Naive B cell (primary cell): Measurements from ENCODE around the gene GRK2. TPM values are rescaled to one million over a fixed set of nuclear protein-coding genes. Genes with fewer than 3 reads are reported as not detected.

Experiments
- ATAC-seq, 2 donors: fragments of 150-1000 bp; cut with Tn5 transposase; 2 replicates each; pipeline ENCODE4 v1.10.0; 2021; ENCODE audit warnings: low read depth in 2 of 2, mild to moderate bottlenecking in 2 of 2, moderate library complexity in 2 of 2
- DNase-seq: peaks from one replicate; pipeline ENCODE4 v3.0.0; 2022
- H3K27ac Mint-ChIP-seq, 6 donors: one replicate each; pipeline ENCODE4 v1.8.0; 2020 to 2022; ENCODE audit warnings: mild to moderate bottlenecking in 6 of 6, mixed read lengths in 6 of 6, moderate library complexity in 5 of 6, inconsistent platforms in 2 of 6
- H3K27me3 Mint-ChIP-seq, 3 donors: one replicate each; pipeline ENCODE4 v1.8.0; 2021 to 2022; ENCODE audit warnings: mixed read lengths in 3 of 3, mild to moderate bottlenecking in 1 of 3
- H3K36me3 Mint-ChIP-seq, 2 donors: one replicate each; pipeline ENCODE4 v1.8.0; 2020 to 2022; ENCODE audit warnings: mixed read lengths in 2 of 2, inconsistent platforms in 1 of 2, mild to moderate bottlenecking in 1 of 2
- H3K4me1 Mint-ChIP-seq, 3 donors: one replicate each; pipeline ENCODE4 v1.8.0; 2020 to 2022; ENCODE audit warnings: mixed read lengths in 3 of 3, inconsistent platforms in 1 of 3, mild to moderate bottlenecking in 1 of 3, moderate library complexity in 1 of 3
- H3K4me3 Mint-ChIP-seq, 8 donors: one replicate each; pipeline ENCODE4 v1.8.0; 2020 to 2022; ENCODE audit warnings: mild to moderate bottlenecking in 8 of 8, mixed read lengths in 8 of 8, moderate library complexity in 8 of 8, inconsistent platforms in 2 of 8
- H3K9me3 Mint-ChIP-seq, 7 donors: one replicate each; pipeline ENCODE4 v1.8.0; 2020 to 2022; ENCODE audit warnings: mixed read lengths in 7 of 7, mild to moderate bottlenecking in 5 of 7, inconsistent platforms in 2 of 7, moderate library complexity in 1 of 7
- polyA plus RNA-seq, 6 donors: library from polyadenylated mRNA; unstranded; fragments of 300-500 nt; fragmentation: Illumina TruSeq; gene quantifications; one replicate each; pipeline ENCODE4 v1.2.3, GENCODE V29; 2021; ENCODE audit warnings: low read depth in 6 of 6

The GRK2 gene
- polyA plus RNA-seq, 6 donors from 2014 or later, result 17.9 to 63.4 (median 31.7) TPM

GRCh38 chr11:67268962-67269268 lies 2.6 kb downstream of the GRK2 start:
- Mint-ChIP-seq H3K36me3 (peaks cover 5 to 13% of the 10 kb centered on the region in 2 donors), H3K4me1 (peaks cover 59 to 87% (median 75%) of the 10 kb centered on the region in 3 donors), H3K9me3 (no peaks in the 10 kb centered on the region), H3K27me3 (no peaks in the 10 kb centered on the region), H3K27ac (peak overlapping the region in 5 of 6 donors; percentile 44 to 98 (median 96)), H3K4me3 (peak overlapping the region; percentile 95 to 100 (median 97))
- no peak for DNase-seq
- ATAC-seq, result no peak

DNA sequence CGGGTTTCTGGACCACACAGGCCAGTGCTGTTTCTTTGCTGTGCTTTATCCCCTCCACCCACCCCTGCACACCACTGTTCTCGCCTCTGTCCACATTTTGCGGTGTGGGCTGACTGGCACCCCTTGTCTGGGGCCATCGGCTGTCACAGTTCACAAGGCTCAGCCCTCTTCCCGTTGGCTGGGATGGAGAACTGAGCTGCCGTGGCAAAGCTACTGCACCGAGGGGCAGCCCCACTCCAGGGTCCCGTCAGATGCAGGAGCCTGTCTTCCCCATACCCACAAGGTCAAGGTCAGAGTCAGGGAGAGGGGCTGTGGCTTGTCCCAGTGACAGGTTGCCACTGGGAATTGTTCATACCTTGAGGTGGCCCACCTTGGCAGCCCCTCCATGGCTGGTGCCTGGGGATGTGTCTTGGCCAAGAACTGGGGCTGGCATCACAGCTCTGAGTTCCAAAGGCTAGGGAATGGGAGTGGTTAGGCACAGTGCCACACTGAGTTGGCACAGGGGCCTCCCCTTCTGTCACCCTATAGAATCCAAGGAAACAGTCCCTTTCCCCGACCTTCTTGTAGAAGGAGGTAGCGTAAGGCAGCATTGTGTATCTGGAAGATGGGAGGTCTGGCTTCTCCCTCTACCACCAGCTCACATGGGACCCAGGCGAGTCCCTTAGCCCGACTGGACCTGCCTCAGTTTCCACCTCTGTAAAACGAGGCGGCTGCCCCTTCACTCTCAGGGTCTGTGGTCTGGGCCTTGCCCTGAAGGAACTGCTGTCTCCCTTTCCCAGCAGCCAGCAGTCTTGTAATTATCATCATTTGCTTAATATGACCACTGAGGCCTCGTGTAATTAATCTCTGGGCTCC lies 3.4 kb downstream of the GRK2 start:
- no peak for ATAC-seq
- H3K4me3 Mint-ChIP-seq, result peak overlapping the region; percentile 87 to 100 (median 96)
- no peaks in the 10 kb centered on the region for H3K9me3 Mint-ChIP-seq
- H3K36me3 Mint-ChIP-seq, result peaks cover 5 to 13% of the 10 kb centered on the region in 2 donors
- H3K27ac Mint-ChIP-seq, result peak overlapping the region; percentile 89 to 96 (median 92)
- no peak for DNase-seq
- no peaks in the 10 kb centered on the region for H3K27me3 Mint-ChIP-seq
- peaks cover 61 to 87% (median 78%) of the 10 kb centered on the region in 3 donors for H3K4me1 Mint-ChIP-seq

DNA sequence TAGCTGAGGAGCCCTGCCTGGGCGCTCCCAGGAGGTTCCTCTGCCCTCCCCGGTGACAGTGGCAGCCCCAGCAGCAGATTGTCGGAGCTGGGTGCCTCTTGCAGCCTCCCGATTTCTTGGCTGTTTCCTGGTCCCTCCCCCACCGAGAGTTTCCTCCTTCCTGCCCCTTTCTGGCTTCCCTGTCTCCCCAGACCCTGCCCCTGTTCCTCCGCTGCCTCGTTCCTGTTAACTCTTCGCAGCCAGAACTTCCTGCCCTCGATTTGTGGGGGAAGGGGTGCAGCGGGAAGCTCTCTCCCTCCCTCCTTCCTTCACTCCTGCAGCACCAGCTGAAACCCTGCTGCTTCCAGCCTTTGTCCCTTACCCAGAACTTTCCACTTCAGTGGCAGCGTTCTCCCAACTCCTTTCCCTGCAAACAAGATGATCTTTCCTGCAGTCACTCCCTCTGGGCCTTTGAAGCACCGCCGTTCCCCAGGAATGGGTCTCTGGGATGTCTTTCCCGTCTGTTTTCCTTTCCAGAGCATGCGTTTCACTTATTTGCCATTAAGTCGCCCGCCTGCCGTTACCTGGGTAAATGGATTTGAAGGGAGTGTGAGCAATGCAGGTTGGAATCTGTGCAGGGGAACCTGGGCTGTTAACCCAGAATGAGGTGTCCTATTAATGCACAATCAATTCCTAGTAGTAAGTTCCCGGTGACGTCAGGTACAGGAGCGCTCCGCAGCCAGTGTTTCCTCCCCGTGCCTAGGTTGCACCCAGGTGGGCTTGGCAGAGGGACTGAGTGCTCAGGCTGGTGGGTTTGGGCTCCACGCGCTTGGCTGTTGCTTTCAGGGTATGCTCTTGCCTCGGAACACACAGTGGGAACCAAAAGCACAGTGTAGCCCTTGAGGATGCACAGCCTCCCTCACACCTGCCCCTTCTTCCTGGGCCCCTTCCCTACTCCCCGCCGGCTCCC lies 4.3 kb downstream of the GRK2 start:
- Mint-ChIP-seq H3K27ac (peak overlapping the region; percentile 89 to 96 (median 92)), H3K4me1 (peaks cover 61 to 89% (median 81%) of the 10 kb centered on the region in 3 donors), H3K36me3 (peaks cover 5 to 13% of the 10 kb centered on the region in 2 donors), H3K27me3 (no peaks in the 10 kb centered on the region), H3K9me3 (no peaks in the 10 kb centered on the region), H3K4me3 (peak overlapping the region; percentile 87 to 100 (median 96))
- DNase-seq (no peak), ATAC-seq (no peak)

DNA sequence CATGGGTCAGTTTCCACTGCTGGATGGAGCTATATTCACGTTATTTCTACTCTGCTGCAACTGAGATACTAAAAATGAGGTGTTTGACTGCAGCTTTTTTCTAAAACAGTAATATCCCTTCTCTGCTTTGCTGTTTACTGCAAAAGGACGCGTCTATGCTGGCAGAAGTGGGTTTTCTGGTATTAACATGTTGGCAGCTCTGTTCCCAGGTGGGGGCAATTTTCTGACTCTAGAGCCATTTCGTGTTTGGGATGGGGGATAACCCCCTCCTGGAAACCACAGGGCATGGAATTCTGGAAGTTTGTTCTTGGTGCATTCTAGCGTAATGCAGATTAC lies 4.9 kb downstream of the GRK2 start:
- peaks cover 64 to 90% (median 83%) of the 10 kb centered on the region in 3 donors for H3K4me1 Mint-ChIP-seq
- ATAC-seq (no peak), DNase-seq (no peak)
- peak overlapping the region; percentile 67 to 94 (median 90) for H3K27ac Mint-ChIP-seq
- H3K9me3 Mint-ChIP-seq, result no peaks in the 10 kb centered on the region
- H3K27me3 Mint-ChIP-seq, result no peaks in the 10 kb centered on the region
- peak overlapping the region; percentile 87 to 100 (median 96) for H3K4me3 Mint-ChIP-seq
- peaks cover 5 to 13% of the 10 kb centered on the region in 2 donors for H3K36me3 Mint-ChIP-seq

GRCh38 chr11:67271541-67272284 lies 5.4 kb downstream of the GRK2 start:
- Mint-ChIP-seq H3K27ac (peak overlapping the region; percentile 89 to 94 (median 92)), H3K36me3 (peaks cover 5 to 13% of the 10 kb centered on the region in 2 donors), H3K4me3 (peak overlapping the region; percentile 87 to 100 (median 96))

DNA sequence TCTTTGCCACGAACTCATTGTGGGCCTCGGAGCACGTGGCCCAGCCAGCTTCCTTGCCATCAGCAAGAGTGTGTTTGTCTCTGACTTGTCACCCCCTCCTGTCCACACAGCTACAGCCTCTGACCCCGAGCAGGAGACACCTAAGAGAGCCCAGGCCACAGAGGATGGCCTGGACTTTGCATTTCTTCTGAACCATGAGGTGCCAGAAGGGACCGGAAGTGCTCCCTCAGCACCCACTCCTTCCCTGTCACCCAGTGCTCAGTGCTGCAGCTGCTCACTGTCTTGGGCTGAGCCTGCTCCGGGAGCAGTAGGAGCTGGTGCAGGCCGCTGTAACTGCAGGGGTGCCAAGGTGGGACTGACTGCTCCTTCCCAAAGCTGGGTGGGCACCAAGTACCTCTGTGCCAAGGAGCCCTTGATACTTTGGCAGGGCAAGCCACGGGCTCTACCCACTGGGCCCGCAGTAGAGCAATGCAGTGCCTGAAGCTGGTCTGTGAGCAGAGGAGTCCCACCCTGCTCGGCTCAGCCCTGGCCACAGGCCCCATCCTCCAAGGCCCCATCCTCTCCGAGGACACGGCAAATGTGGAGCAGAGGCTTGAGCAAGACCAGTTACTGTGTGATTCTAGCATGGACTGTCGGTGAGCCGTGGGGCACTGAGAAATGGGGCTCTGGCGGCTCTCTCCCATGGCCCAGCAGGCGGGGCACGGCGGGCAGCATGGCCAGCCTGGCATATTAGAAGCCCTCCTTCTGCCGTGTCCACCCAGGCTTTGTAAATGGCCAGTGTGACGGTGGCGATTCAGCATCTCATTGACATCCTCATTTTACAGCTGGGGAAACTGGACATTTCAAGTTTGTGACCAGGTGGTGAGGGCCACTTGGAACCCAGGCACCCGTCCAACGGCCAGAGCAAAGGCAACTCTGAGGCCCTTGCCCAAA lies 6.3 kb downstream of the GRK2 start:
- Mint-ChIP-seq H3K9me3 (no peaks in the 10 kb centered on the region), H3K4me3 (peak overlapping the region; percentile 87 to 100 (median 96)), H3K27me3 (no peaks in the 10 kb centered on the region), H3K27ac (peak overlapping the region in 5 of 6 donors; percentile 74 to 93 (median 91)), H3K36me3 (peaks cover 5 to 7% of the 10 kb centered on the region in 2 donors), H3K4me1 (peaks cover 69 to 99% (median 90%) of the 10 kb centered on the region in 3 donors)
- DNase-seq (no peak), ATAC-seq (no peak)

More at GRCh38 chr11:67271541-67272284, 5.4 kb downstream of the GRK2 start:
- Mint-ChIP-seq H3K9me3 (no peaks in the 10 kb centered on the region), H3K27me3 (no peaks in the 10 kb centered on the region), H3K4me1 (peaks cover 70 to 95% (median 88%) of the 10 kb centered on the region in 3 donors)
- DNase-seq (no peak), ATAC-seq (peak in 1 of 2 donors; percentile 9)

GRCh38 chr11:67273260-67273990 lies 7.2 kb downstream of the GRK2 start:
- no peaks in the 10 kb centered on the region for H3K9me3 Mint-ChIP-seq
- no peak for DNase-seq
- H3K36me3 Mint-ChIP-seq, result peaks cover 0 to under 1% of the 10 kb centered on the region in 2 donors
- ATAC-seq, result no peak
- peak overlapping the region; percentile 21 to 93 (median 82) for H3K27ac Mint-ChIP-seq
- peak overlapping the region; percentile 68 to 99 (median 95) for H3K4me3 Mint-ChIP-seq
- H3K4me1 Mint-ChIP-seq, result peaks cover 64 to 99% (median 88%) of the 10 kb centered on the region in 3 donors
- H3K27me3 Mint-ChIP-seq, result no peaks in the 10 kb centered on the region

- no peaks in the 10 kb centered on the region for H3K9me3 Mint-ChIP-seq
- no peak for DNase-seq
- peaks cover 65 to 94% (median 89%) of the 10 kb centered on the region in 3 donors for H3K4me1 Mint-ChIP-seq
- no peaks in the 10 kb centered on the region for H3K27me3 Mint-ChIP-seq
- peaks cover 0 to 10% of the 10 kb centered on the region in 2 donors for H3K36me3 Mint-ChIP-seq
- no peak for ATAC-seq
- H3K4me3 Mint-ChIP-seq, result peak overlapping the region; percentile 70 to 99 (median 89)
- peak overlapping the region; percentile 72 to 94 (median 92) for H3K27ac Mint-ChIP-seq
These were observed 8.7 kb downstream of the GRK2 start for GRCh38 chr11:67274768-67275605.

DNA sequence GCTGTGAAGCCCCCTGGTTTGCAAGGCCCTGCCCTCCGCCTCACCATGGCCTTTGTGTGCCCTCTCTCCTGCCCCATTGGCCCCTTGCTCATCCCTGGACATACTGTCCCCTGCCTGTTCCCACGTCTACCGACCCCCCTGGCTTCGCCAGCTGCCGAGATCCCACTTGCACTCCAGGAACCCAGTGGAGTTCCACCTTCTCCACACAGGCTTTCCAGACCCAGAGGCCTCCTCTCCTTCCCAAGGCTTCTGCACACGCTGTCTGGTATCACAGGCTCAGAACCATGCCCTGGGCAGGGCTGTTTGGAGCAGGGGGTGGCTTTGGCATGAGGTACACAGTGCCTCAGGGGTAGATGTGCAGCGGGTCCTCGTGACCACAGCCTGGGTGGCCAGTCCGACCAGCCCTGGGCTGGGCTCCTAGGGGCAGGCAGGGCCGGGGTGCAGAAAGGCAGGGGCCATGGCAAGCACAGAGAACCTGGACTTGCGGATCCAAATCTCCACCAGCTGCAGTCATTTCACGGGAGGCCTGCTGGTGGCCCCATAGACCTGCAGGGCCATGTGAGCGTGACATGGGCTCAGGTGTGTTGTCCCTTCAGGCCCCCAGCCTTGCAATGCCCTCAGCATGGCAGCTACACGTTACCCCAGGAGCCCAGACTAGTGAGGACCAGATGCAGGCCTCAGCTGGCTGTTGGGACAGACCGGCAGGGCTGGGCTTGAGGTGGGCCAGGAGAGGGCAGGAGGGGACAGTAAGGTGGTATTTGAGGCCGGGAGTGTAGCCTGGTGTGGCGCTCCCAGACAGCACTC lies 9.5 kb downstream of the GRK2 start:
- peaks cover 60 to 90% (median 89%) of the 10 kb centered on the region in 3 donors for H3K4me1 Mint-ChIP-seq
- DNase-seq, result no peak
- H3K27ac Mint-ChIP-seq, result peak overlapping the region; percentile 90 to 95 (median 93)
- H3K27me3 Mint-ChIP-seq, result no peaks in the 10 kb centered on the region
- peak overlapping the region; percentile 63 to 99 (median 83) for H3K4me3 Mint-ChIP-seq
- H3K9me3 Mint-ChIP-seq, result no peaks in the 10 kb centered on the region
- peaks cover 0 to 13% of the 10 kb centered on the region in 2 donors for H3K36me3 Mint-ChIP-seq
- no peak for ATAC-seq

DNA sequence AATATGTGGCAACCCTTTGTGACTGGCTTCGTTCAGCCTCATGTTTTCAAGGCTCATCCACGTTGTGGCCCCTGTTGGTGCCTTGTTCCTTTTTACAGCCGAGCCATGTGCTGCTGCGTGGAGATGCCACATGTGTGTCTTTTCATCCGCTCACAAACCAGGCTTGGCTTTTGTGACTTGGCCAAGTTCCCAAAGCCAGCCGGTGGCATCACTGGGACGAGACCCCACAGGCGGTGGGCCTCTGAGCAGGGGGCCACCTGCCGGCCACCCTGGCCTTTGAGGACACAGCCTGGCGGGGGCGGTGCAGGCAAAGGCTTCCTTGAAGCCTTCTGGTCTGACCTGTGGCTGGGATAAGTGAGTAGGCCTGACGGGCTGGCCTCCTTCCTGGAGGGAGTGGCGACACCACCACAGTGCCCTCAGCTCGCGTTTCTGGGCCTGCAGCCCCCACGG lies 10.5 kb downstream of the GRK2 start:
- ATAC-seq (no peak), DNase-seq (no peak)
- H3K4me1 Mint-ChIP-seq, result peaks cover 50 to 80% (median 80%) of the 10 kb centered on the region in 3 donors
- peak overlapping the region; percentile 91 to 99 (median 95) for H3K27ac Mint-ChIP-seq
- no peaks in the 10 kb centered on the region for H3K27me3 Mint-ChIP-seq
- H3K36me3 Mint-ChIP-seq, result peaks cover 0 to 13% of the 10 kb centered on the region in 2 donors
- H3K9me3 Mint-ChIP-seq, result no peaks in the 10 kb centered on the region
- H3K4me3 Mint-ChIP-seq, result peak overlapping the region; percentile 81 to 99 (median 86)
